H1 (cell line): ENCODE results near the gene MMP15. TPM values are rescaled to one million over a fixed set of nuclear protein-coding genes. Genes with fewer than 3 reads are reported as not detected.

ENCODE experiments used
- CTCF ChIA-PET: fragments of 300-600 bp; sonication (Branson Sonifier 250); formaldehyde crosslinking; loops from one replicate; lab custom pipeline; 2021; ENCODE audit not compliant: partially characterized antibody; lab: Charles Lee
- POLR2A ChIA-PET: fragments of 300-600 bp; sonication (Branson Sonifier 250); formaldehyde crosslinking; loops from one replicate; lab custom pipeline; 2021; ENCODE audit warnings: inconsistent platforms; ENCODE audit not compliant: partially characterized antibody; lab: Charles Lee
- DNase-seq, 2 experiments: peaks; one replicate each; pipeline versions ENCODE4 v3.0.0 to v3.0.0-alpha.2; 2010 to 2022; ENCODE audit warnings: low spot score in 2 of 2, low read depth in 1 of 2, mixed read lengths in 1 of 2
- FAIRE-seq: peaks from 2 replicates; lab custom pipeline; 2011; peaks lifted over from hg19 to GRCh38; lab: Jason Lieb, UNC
- H2AFZ ChIP-seq: 2 replicates; pipeline ENCODE4 v1.8.1; 2012; ENCODE audit warnings: low read length, inconsistent platforms
- H2AK5ac ChIP-seq: 2 replicates; pipeline ENCODE4 v1.6.1; 2013; ENCODE audit warnings: low read depth, low read length
- H2BK120ac ChIP-seq: replicated peaks from 2 replicates; pipeline ENCODE3; 2013; ENCODE audit warnings: low read depth, low read length, inconsistent platforms
- H2BK12ac ChIP-seq: 2 replicates; pipeline ENCODE4 v1.6.1; 2013; ENCODE audit warnings: low read depth, low read length
- H2BK15ac ChIP-seq: 2 replicates; pipeline ENCODE4 v1.6.1; 2013; ENCODE audit warnings: low read length
- H2BK20ac ChIP-seq: 2 replicates; pipeline ENCODE4 v1.6.1; 2013; ENCODE audit warnings: low read length
- H2BK5ac ChIP-seq: 2 replicates; pipeline ENCODE4 v1.6.1; 2013; ENCODE audit warnings: low read depth, low read length
- H3K14ac ChIP-seq: 2 replicates; pipeline ENCODE4 v1.6.1; 2013; ENCODE audit warnings: inconsistent platforms; ENCODE audit not compliant: insufficient read length
- H3K18ac ChIP-seq: 2 replicates; pipeline ENCODE4 v1.6.1; 2013; ENCODE audit warnings: low read length; ENCODE audit errors: extremely low read depth
- H3K23ac ChIP-seq: 2 replicates; pipeline ENCODE4 v1.6.1; 2013; ENCODE audit warnings: inconsistent platforms; ENCODE audit not compliant: insufficient read length
- H3K23me2 ChIP-seq: 2 replicates; pipeline ENCODE4 v1.6.1; 2013; ENCODE audit warnings: low read depth, low read length
- H3K27ac ChIP-seq: 2 replicates; pipeline ENCODE4 v1.6.1; 2011; ENCODE audit warnings: low read depth, low read length, inconsistent platforms
- H3K27me3 ChIP-seq, 4 experiments: replicated peaks in 1 of 4; 1 replicate in 1 of 4; 2 replicates in 3 of 4; pipeline versions ENCODE4 v1.6.1 to v1.8.1; 2011 to 2013; ENCODE audit warnings: low read length in 3 of 4, mild to moderate bottlenecking in 3 of 4, inconsistent platforms in 2 of 4, mixed read lengths in 2 of 4, moderate library complexity in 1 of 4; ENCODE audit not compliant: control insufficient read depth in 3 of 4, insufficient read depth in 3 of 4; ENCODE audit errors: extremely low read depth in 1 of 4
- H3K36me3 ChIP-seq, 4 experiments: 2 replicates each; pipeline versions ENCODE4 v1.6.1 to v1.8.1; 2011 to 2013; ENCODE audit warnings: mild to moderate bottlenecking in 4 of 4, low read length in 3 of 4, moderate library complexity in 2 of 4, control low read depth in 1 of 4, inconsistent platforms in 1 of 4; ENCODE audit not compliant: insufficient read depth in 4 of 4, control insufficient read depth in 2 of 4
- H3K4ac ChIP-seq: replicated peaks from 2 replicates; pipeline ENCODE3; 2013; ENCODE audit warnings: low read length, low read depth, mixed read lengths, inconsistent platforms; ENCODE audit not compliant: insufficient read length
- H3K4me1 ChIP-seq, 4 experiments: replicated peaks in 1 of 4; 1 replicate in 1 of 4; 2 replicates in 3 of 4; pipeline versions ENCODE4 v1.6.1 to v1.8.1; 2011 to 2013; ENCODE audit warnings: low read length in 3 of 4, inconsistent platforms in 2 of 4, mixed read lengths in 1 of 4; ENCODE audit not compliant: insufficient read depth in 4 of 4, control insufficient read depth in 3 of 4
- H3K4me2 ChIP-seq, 2 experiments: 2 replicates each; pipeline versions ENCODE4 v1.6.1 to v1.8.1; 2011 to 2013; ENCODE audit warnings: low read depth in 2 of 2, low read length in 2 of 2, control low read depth in 1 of 2, inconsistent platforms in 1 of 2, mild to moderate bottlenecking in 1 of 2; ENCODE audit not compliant: insufficient read depth in 1 of 2
- H3K4me3 ChIP-seq, 4 experiments: fragments of 200-600, 300-600 bp in 1 of 4; sonication (generic), shearing (Covaris generic), sonication (Bioruptor Twin) in 1 of 4; 2 replicates each; pipeline versions ENCODE4 v1.5.1 to v1.8.1; 2011 to 2016; ENCODE audit warnings: low read length in 4 of 4, low read depth in 3 of 4, control low read depth in 2 of 4, inconsistent platforms in 2 of 4, mild to moderate bottlenecking in 2 of 4, mixed read lengths in 1 of 4, moderate library complexity in 1 of 4; ENCODE audit not compliant: insufficient read depth in 2 of 4; ENCODE audit errors: extremely low read depth in 1 of 4
- H3K56ac ChIP-seq: replicated peaks from 2 replicates; pipeline ENCODE3; 2013; ENCODE audit warnings: low read depth, mild to moderate bottlenecking, mixed read lengths, low read length, inconsistent platforms; ENCODE audit not compliant: insufficient read length
- H3K79me1 ChIP-seq: 2 replicates; pipeline ENCODE4 v1.6.1; 2013; ENCODE audit warnings: low read depth, low read length, control low read depth
- H3K79me2 ChIP-seq, 2 experiments: 2 replicates each; pipeline versions ENCODE4 v1.6.1 to v1.8.1; 2012 to 2013; ENCODE audit warnings: low read length in 2 of 2, mild to moderate bottlenecking in 2 of 2, inconsistent platforms in 1 of 2; ENCODE audit not compliant: insufficient read depth in 2 of 2, control insufficient read depth in 1 of 2
- H3K9ac ChIP-seq, 4 experiments: replicated peaks in 1 of 4; 1 replicate in 1 of 4; 2 replicates in 3 of 4; pipeline versions ENCODE4 v1.6.1 to v1.8.1; 2011 to 2013; ENCODE audit warnings: low read depth in 3 of 4, low read length in 3 of 4, control low read depth in 2 of 4, mild to moderate bottlenecking in 2 of 4, moderate library complexity in 2 of 4, inconsistent platforms in 1 of 4; ENCODE audit errors: extremely low read depth in 1 of 4
- H3K9me3 ChIP-seq, 2 experiments: 2 replicates each; pipeline versions ENCODE4 v1.6.1 to v1.8.1; 2012 to 2013; ENCODE audit warnings: mild to moderate bottlenecking in 2 of 2, moderate library complexity in 2 of 2, control low read depth in 1 of 2, inconsistent platforms in 1 of 2, low read depth in 1 of 2, low read length in 1 of 2, mixed read lengths in 1 of 2; ENCODE audit not compliant: insufficient read depth in 2 of 2
- H4K20me1 ChIP-seq, 2 experiments: replicated peaks in 1 of 2; 2 replicates each; pipeline versions ENCODE3 to v1.8.1; 2011 to 2013; ENCODE audit warnings: inconsistent platforms in 2 of 2, low read length in 2 of 2, mild to moderate bottlenecking in 1 of 2; ENCODE audit not compliant: insufficient read depth in 2 of 2, control insufficient read depth in 1 of 2
- H4K5ac ChIP-seq: 2 replicates; pipeline ENCODE4 v1.6.1; 2013; ENCODE audit warnings: low read length, low read depth, mixed read lengths, inconsistent platforms; ENCODE audit not compliant: insufficient read length
- H4K8ac ChIP-seq: 2 replicates; pipeline ENCODE4 v1.8.0; 2013; ENCODE audit warnings: mild to moderate bottlenecking, moderate library complexity, low read length, inconsistent platforms; ENCODE audit not compliant: insufficient read depth; ENCODE audit errors: extremely low read depth
- H4K91ac ChIP-seq: replicated peaks from 2 replicates; pipeline ENCODE3; 2013; ENCODE audit warnings: low read length, mixed read lengths, inconsistent platforms; ENCODE audit not compliant: insufficient read length
- EP300 ChIP-seq, 2 experiments: IDR thresholded peaks; 1 replicate in 1 of 2; 2 replicates in 1 of 2; pipeline ENCODE4 v1.6.1; 2011 to 2012; ENCODE audit warnings: low read depth in 2 of 2, low read length in 2 of 2, mild to moderate bottlenecking in 2 of 2, borderline replicate concordance in 1 of 2, inconsistent platforms in 1 of 2, moderate library complexity in 1 of 2
- RAD21 ChIP-seq, 2 experiments: IDR thresholded peaks in 1 of 2; conservative IDR thresholded peaks in 1 of 2; 2 replicates each; pipeline ENCODE4 v1.6.1; 2011; ENCODE audit warnings: low read depth in 2 of 2, low read length in 2 of 2, improper control_type of control experiment in 1 of 2, inconsistent platforms in 1 of 2, mild to moderate bottlenecking in 1 of 2, moderate library complexity in 1 of 2
- SIRT6 ChIP-seq: IDR thresholded peaks from one replicate; pipeline ENCODE4 v1.7.1; 2012; ENCODE audit warnings: low read length, inconsistent platforms
- SUZ12 ChIP-seq: fragments of 200-600 bp; sonication (generic); IDR thresholded peaks from 2 replicates; pipeline ENCODE4 v1.6.1; 2012; ENCODE audit warnings: mild to moderate bottlenecking, inconsistent platforms, low read length, moderate library complexity, mixed read lengths
- TAF1 ChIP-seq: IDR thresholded peaks from 2 replicates; pipeline ENCODE4 v1.6.1; 2011; ENCODE audit warnings: mild to moderate bottlenecking, low read depth, low read length
- TBP ChIP-seq: IDR thresholded peaks from 2 replicates; pipeline ENCODE4 v1.6.1; 2011; ENCODE audit warnings: low read depth, low read length, improper control_type of control experiment
- TEAD4 ChIP-seq: IDR thresholded peaks from 2 replicates; pipeline ENCODE4 v1.6.1; 2012; ENCODE audit warnings: low read depth, low read length, inconsistent platforms, mixed read lengths
- WGBS, 2 experiments: shearing (Covaris generic) in 1 of 2; methylation state at CpG; one replicate each; pipeline versions ENCODE4 v1.1.6 to v1.1.7; 2013 to 2015; ENCODE audit warnings: low lambda C conversion rate in 2 of 2, mixed read lengths in 2 of 2, inconsistent platforms in 1 of 2, low coverage in 1 of 2, missing lambda C conversion rate in 1 of 2; ENCODE audit not compliant: insufficient replicate concordance in 2 of 2, insufficient coverage in 1 of 2, insufficient read length in 1 of 2; ENCODE audit errors: extremely low coverage in 1 of 2, missing lambda C conversion rate in 1 of 2; 5-methylcytosine and 5-hydroxymethylcytosine counted together
- polyA plus RNA-seq, 7 experiments: library from polyadenylated mRNA; depleted of rRNA in 3 of 7; stranded (reverse) in 5 of 7; unstranded in 2 of 7; fragments of >200 nt in 5 of 7; fragments of 200-250 nt in 2 of 7; gene quantifications; 1 replicate in 5 of 7; 2 replicates in 1 of 7; 4 replicates in 1 of 7; pipeline versions ENCODE4 v1.2.1 to v1.2.3, GENCODE V29; 2011 to 2013; ENCODE audit warnings: missing spikeins in 2 of 7, mixed read lengths in 2 of 7
- total RNA-seq: library from RNA; stranded (reverse); fragmentation: NEBNext Ultra II Directional; extraction: Animal tissue kit (Norgen Biotek cat#: 25700); gene quantifications from 2 replicates; pipeline ENCODE4 v1.2.1, GENCODE V29; 2021
- TF ChIP-seq, protein P1 (sequence below): IDR thresholded peaks from 2 replicates; pipeline ENCODE4 v1.6.1; 2012; ENCODE audit warnings: inconsistent platforms

The MMP15 gene
- total and polyA plus RNA-seq, 2 of the 8 experiments (the other 6 are each of a cell fraction or from before 2014, with no cell fraction given) = 38.5 to 42.2 TPM

GRCh38 chr16:57988929-57989328 lies 36.6 kb upstream of the MMP15 start:
- Histone ChIP-seq H2BK20ac (no peak overlapping the region), H3K23ac (no peak overlapping the region), H3K9ac (no peak overlapping the region), H2BK120ac (no peak overlapping the region), H4K20me1 (peaks cover 0 to 1% of the 10 kb centered on the region in 2 experiments), H2BK5ac (no peak overlapping the region)
- POLR2A ChIA-PET = interaction anchor here (1.9 to 2.6 kb wide), 2 partner anchors 8 to 11 kb away, joined by 6 to 7 read pairs; partner anchors contain the start of gene ZNF319
- CTCF ChIA-PET = interaction anchor here (1.5 to 26.3 kb wide), 3 partner anchors 16 to 87 kb away, joined by 4 to 305 read pairs (median 6); no protein-coding TSS in a partner anchor
- no peak for TF ChIP-seq TAF1
- TF ChIP-seq, protein P1, sequence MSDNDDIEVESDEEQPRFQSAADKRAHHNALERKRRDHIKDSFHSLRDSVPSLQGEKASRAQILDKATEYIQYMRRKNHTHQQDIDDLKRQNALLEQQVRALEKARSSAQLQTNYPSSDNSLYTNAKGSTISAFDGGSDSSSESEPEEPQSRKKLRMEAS = no peak
- TF ChIP-seq EP300 (IDR thresholded peaks at IDR 0.05; ENCODE audit: borderline replicate concordance in 1 of 2, low read depth in 2 of 2, low read length in 2 of 2) = no peak
- TF ChIP-seq SIRT6 = no peak
- TF ChIP-seq TBP = no peak
- no peak for TF ChIP-seq TEAD4
- no peak for TF ChIP-seq RAD21 (IDR thresholded peaks at IDR 0.05 in 1 of 2, conservative IDR thresholded peaks at IDR 0.05 in 1 of 2; ENCODE audit: low read depth in 2 of 2, low read length in 2 of 2)
- no peak for TF ChIP-seq SUZ12
- TF ChIP-seq, all 59 proteins: peak for 0
- Histone ChIP-seq H3K27ac (no peak overlapping the region), H3K36me3 (no peaks in the 10 kb centered on the region), H3K79me1 (no peaks in the 10 kb centered on the region), H3K4me1 (peaks cover 0 to 16% (median 6%) of the 10 kb centered on the region in 4 experiments; a peak in 4 of 7 replicates), H3K9me3 (no peaks in the 10 kb centered on the region), H3K4me2 (no peak overlapping the region), H3K79me2 (no peaks in the 10 kb centered on the region), H3K27me3 (peaks cover 2 to 27% (median 18%) of the 10 kb centered on the region in 4 experiments), H3K4ac (no peak overlapping the region), H4K8ac (no peak overlapping the region), H2BK15ac (no peak overlapping the region), H2AFZ (no peak overlapping the region), H3K4me3 (no peak overlapping the region), H3K14ac (no peak overlapping the region), H3K23me2 (peaks cover 12% of the 10 kb centered on the region; the same call in 1 of the 2 replicates), H2BK12ac (no peak overlapping the region), H2AK5ac (no peak overlapping the region), H4K5ac (no peak overlapping the region), H3K18ac (no peak overlapping the region), H4K91ac (peak overlapping the region; percentile 23), H3K56ac (no peak overlapping the region)
- 83% methylated on average over 1 of the region's 1 CpG; no CpG with 5 or more reads in 1 of the 2 experiments for WGBS, 2 experiments
- DNase-seq (no peak), FAIRE-seq (no peak)
